Neuronal stem cell (in vitro differentiated cells): Measurements from ENCODE around the gene OR2G6.
"Not testable (repeated sequence)": the region's sequence is repeated elsewhere in the genome, so short reads cannot be mapped to it uniquely, and the experiment has no call there.

Experiments used
- DNase-seq: peaks from one replicate; pipeline ENCODE4 v3.0.0-alpha.2; 2013; ENCODE audit warnings: low spot score
- H2AFZ ChIP-seq: one replicate; pipeline ENCODE4 v1.6.1; 2013; ENCODE audit warnings: mild to moderate bottlenecking, low read length, inconsistent platforms
- H2AK5ac ChIP-seq: 2 replicates; pipeline ENCODE4 v1.6.1; 2013; ENCODE audit warnings: low read depth, mild to moderate bottlenecking, inconsistent platforms, low read length, moderate library complexity, mixed read lengths
- H2BK120ac ChIP-seq: 2 replicates; pipeline ENCODE4 v1.6.1; 2013; ENCODE audit warnings: low read depth, mild to moderate bottlenecking, inconsistent platforms, low read length, moderate library complexity, mixed read lengths
- H2BK12ac ChIP-seq: one replicate; pipeline ENCODE4 v1.6.1; 2013; ENCODE audit warnings: low read length, inconsistent platforms
- H2BK15ac ChIP-seq: 2 replicates; pipeline ENCODE4 v1.6.1; 2013; ENCODE audit warnings: mild to moderate bottlenecking, low read length, inconsistent platforms, mixed read lengths
- H2BK5ac ChIP-seq: one replicate; pipeline ENCODE4 v1.6.1; 2013; ENCODE audit warnings: inconsistent platforms, mild to moderate bottlenecking, low read length, moderate library complexity
- H3K14ac ChIP-seq: one replicate; pipeline ENCODE4 v1.6.1; 2013; ENCODE audit warnings: low read length, inconsistent platforms
- H3K18ac ChIP-seq: 2 replicates; pipeline ENCODE4 v1.6.1; 2013; ENCODE audit warnings: low read length, inconsistent platforms
- H3K23ac ChIP-seq: 2 replicates; pipeline ENCODE4 v1.6.1; 2013; ENCODE audit warnings: low read depth, mild to moderate bottlenecking, mixed read lengths, low read length, inconsistent platforms; ENCODE audit not compliant: poor library complexity
- H3K27ac ChIP-seq: replicated peaks from 3 replicates; pipeline ENCODE4 v1.5.1; 2013; ENCODE audit warnings: low read length, inconsistent platforms
- H3K27me3 ChIP-seq, 3 experiments: 2 replicates each; pipeline ENCODE4 v1.6.1; 2013; ENCODE audit warnings: low read length in 3 of 3, mild to moderate bottlenecking in 2 of 3, inconsistent platforms in 1 of 3, low read depth in 1 of 3, mixed read lengths in 1 of 3, moderate library complexity in 1 of 3; ENCODE audit not compliant: control insufficient read depth in 3 of 3, insufficient read depth in 3 of 3
- H3K36me3 ChIP-seq, 2 donors: replicated peaks in 1 of 2; 2 replicates each; pipeline ENCODE4 v1.6.1; 2013; ENCODE audit warnings: low read length in 2 of 2; ENCODE audit not compliant: control insufficient read depth in 2 of 2, insufficient read depth in 2 of 2
- H3K4ac ChIP-seq: 2 replicates; pipeline ENCODE4 v1.6.1; 2013; ENCODE audit warnings: inconsistent platforms, mild to moderate bottlenecking, low read length, moderate library complexity
- H3K4me1 ChIP-seq, 2 donors: 1 replicate in 1 of 2; 2 replicates in 1 of 2; pipeline ENCODE4 v1.6.1; 2013; ENCODE audit warnings: low read length in 2 of 2, low read depth in 1 of 2; ENCODE audit not compliant: control insufficient read depth in 2 of 2, insufficient read depth in 1 of 2
- H3K4me2 ChIP-seq: one replicate; pipeline ENCODE4 v1.6.1; 2013; ENCODE audit warnings: mild to moderate bottlenecking, low read length, inconsistent platforms; ENCODE audit not compliant: insufficient read depth, poor library complexity, severe bottlenecking
- H3K4me3 ChIP-seq, 2 donors: 2 replicates each; pipeline ENCODE4 v1.5.1; 2013; ENCODE audit warnings: low read length in 2 of 2, mild to moderate bottlenecking in 2 of 2, inconsistent platforms in 1 of 2, moderate library complexity in 1 of 2
- H3K79me1 ChIP-seq: one replicate; pipeline ENCODE4 v1.6.1; 2013; ENCODE audit warnings: low read depth, mild to moderate bottlenecking, inconsistent platforms, low read length, moderate library complexity
- H3K9ac ChIP-seq: one replicate; pipeline ENCODE4 v1.6.1; 2013; ENCODE audit warnings: mild to moderate bottlenecking, low read depth, low read length, inconsistent platforms; ENCODE audit not compliant: poor library complexity
- H3K9me3 ChIP-seq, 2 donors: replicated peaks in 1 of 2; 2 replicates each; pipeline versions ENCODE3 to v1.6.1; 2013; ENCODE audit warnings: low read length in 2 of 2, mild to moderate bottlenecking in 2 of 2, inconsistent platforms in 1 of 2, low read depth in 1 of 2, mixed read lengths in 1 of 2, moderate library complexity in 1 of 2; ENCODE audit not compliant: control insufficient read depth in 2 of 2, insufficient read depth in 1 of 2
- H4K8ac ChIP-seq: one replicate; pipeline ENCODE4 v1.6.1; 2013; ENCODE audit warnings: low read depth, mild to moderate bottlenecking, inconsistent platforms, low read length, moderate library complexity
- H4K91ac ChIP-seq: one replicate; pipeline ENCODE4 v1.6.1; 2013; ENCODE audit warnings: low read length, low read depth, mild to moderate bottlenecking, inconsistent platforms; ENCODE audit not compliant: poor library complexity
- WGBS, 2 donors: extraction: QIAGEN DNeasy Blood & Tissue Kit; methylation state at CpG; one replicate each; pipeline ENCODE4 v1.1.7; 2013; ENCODE audit warnings: missing lambda C conversion rate in 2 of 2, mixed read lengths in 1 of 2; ENCODE audit not compliant: insufficient read length in 2 of 2, insufficient replicate concordance in 1 of 2; ENCODE audit errors: extremely low coverage in 2 of 2; 5-methylcytosine and 5-hydroxymethylcytosine counted together

The OR2G6 gene

GRCh38 chr1:248565530-248566373 is 57.9 kb downstream of the OR2G6 start:
- H3K9ac ChIP-seq, H2BK12ac ChIP-seq, H3K79me1 ChIP-seq, H2BK15ac ChIP-seq, H3K27me3 ChIP-seq, H2BK120ac ChIP-seq, H3K27ac ChIP-seq, H3K9me3 ChIP-seq, H3K4ac ChIP-seq, H3K36me3 ChIP-seq, H3K14ac ChIP-seq, H2BK5ac ChIP-seq, H3K23ac ChIP-seq, H3K4me3 ChIP-seq, DNase-seq, H3K18ac ChIP-seq, H2AFZ ChIP-seq, H2AK5ac ChIP-seq, H3K4me2 ChIP-seq, H3K4me1 ChIP-seq, H4K8ac ChIP-seq, H4K91ac ChIP-seq: not testable (repeated sequence)
- no CpG with 5 or more reads among the region's 11 CpGs for WGBS, 2 donors

- not testable (repeated sequence) for H3K79me1 ChIP-seq, H3K9me3 ChIP-seq, H2BK15ac ChIP-seq, H2BK120ac ChIP-seq, H2AFZ ChIP-seq, H3K9ac ChIP-seq, H2AK5ac ChIP-seq, H3K4me2 ChIP-seq, H3K4me3 ChIP-seq, H3K4ac ChIP-seq, H3K27ac ChIP-seq, H3K27me3 ChIP-seq, H3K18ac ChIP-seq, H2BK5ac ChIP-seq, H2BK12ac ChIP-seq, H3K23ac ChIP-seq, DNase-seq, H4K91ac ChIP-seq, H4K8ac ChIP-seq, H3K36me3 ChIP-seq, H3K4me1 ChIP-seq, H3K14ac ChIP-seq
- WGBS, 2 donors, result no CpG with 5 or more reads among the region's 2 CpGs
Observed at GRCh38 chr1:248569049-248569448, 61.2 kb downstream of the OR2G6 start.

DNA sequence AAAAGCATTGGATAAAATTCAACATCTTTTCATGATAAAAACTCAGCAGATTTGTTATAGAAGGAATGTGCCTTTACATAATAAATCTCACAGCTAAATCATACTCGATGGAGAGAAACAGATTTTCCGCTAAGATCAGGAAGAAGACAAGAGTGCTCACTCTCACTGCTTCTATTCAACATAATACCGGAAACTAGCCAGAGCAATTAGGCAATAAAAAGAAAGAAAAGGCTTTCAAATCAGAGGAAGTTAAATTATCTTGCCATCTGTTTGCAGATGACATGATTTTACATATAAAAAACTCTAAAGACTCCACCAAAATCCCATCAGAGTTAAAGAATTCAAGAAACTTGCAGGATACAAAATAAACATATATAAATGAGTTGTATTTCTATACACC is 62.9 kb downstream of the OR2G6 start:
- not testable (repeated sequence) for H3K9ac ChIP-seq, H2BK5ac ChIP-seq, H3K36me3 ChIP-seq, H2BK12ac ChIP-seq, H2AFZ ChIP-seq, H3K9me3 ChIP-seq, H3K18ac ChIP-seq, H3K79me1 ChIP-seq, H2AK5ac ChIP-seq, DNase-seq, H3K4me2 ChIP-seq, H2BK120ac ChIP-seq, H4K91ac ChIP-seq, H3K27ac ChIP-seq, H3K27me3 ChIP-seq, H3K4me3 ChIP-seq, H3K4ac ChIP-seq, H2BK15ac ChIP-seq, H4K8ac ChIP-seq, H3K23ac ChIP-seq, H3K14ac ChIP-seq, H3K4me1 ChIP-seq
- no CpG with 5 or more reads among the region's 3 CpGs for WGBS, 2 donors

- not testable (repeated sequence) for H3K4me3 ChIP-seq, H3K36me3 ChIP-seq, H3K14ac ChIP-seq, H2BK120ac ChIP-seq, H4K91ac ChIP-seq, H3K27ac ChIP-seq, H2BK15ac ChIP-seq, H3K27me3 ChIP-seq, H4K8ac ChIP-seq, H3K79me1 ChIP-seq, H2AFZ ChIP-seq, H3K4ac ChIP-seq, H3K4me2 ChIP-seq, H3K23ac ChIP-seq, H3K18ac ChIP-seq, H2AK5ac ChIP-seq, DNase-seq, H3K4me1 ChIP-seq, H3K9ac ChIP-seq, H2BK5ac ChIP-seq, H2BK12ac ChIP-seq, H3K9me3 ChIP-seq
- WGBS, 2 donors, result no CpG with 5 or more reads among the region's 1 CpG
Observed at GRCh38 chr1:248572049-248572448, 64.2 kb downstream of the OR2G6 start.
